Tibial artery (tissue), 4 donors: Measurements from ENCODE around the gene ZNF646.

ENCODE experiments used
- DNase-seq, 2 donors: peaks; one replicate each; pipeline ENCODE4 v3.0.0-alpha.2; 2019
- H3K27ac ChIP-seq, 2 donors: fragments of 200-600 bp; sonication (generic) in 1 of 2; 1 replicate in 1 of 2; 2 replicates in 1 of 2; pipeline ENCODE4 v1.5.1; 2018 to 2019; ENCODE audit warnings: mild to moderate bottlenecking in 1 of 2
- H3K27me3 ChIP-seq, 2 donors: fragments of 200-600 bp; sonication (generic) in 1 of 2; one replicate each; pipeline versions ENCODE4 v1.5.1 to v1.6.0; 2016 to 2019
- H3K36me3 ChIP-seq, 3 donors: fragments of 200-600 bp; sonication (generic) in 2 of 3; one replicate each; pipeline ENCODE4 v1.5.1; 2016 to 2019; ENCODE audit warnings: mild to moderate bottlenecking in 2 of 3
- H3K4me1 ChIP-seq, 4 donors: fragments of 200-600 bp; sonication (generic) in 2 of 4; 1 replicate in 3 of 4; 2 replicates in 1 of 4; pipeline ENCODE4 v1.5.1; 2016 to 2019
- H3K4me3 ChIP-seq, 2 donors: fragments of 200-600 bp; sonication (generic) in 1 of 2; 1 replicate in 1 of 2; 2 replicates in 1 of 2; pipeline ENCODE4 v1.5.1; 2018 to 2019; ENCODE audit warnings: mild to moderate bottlenecking in 2 of 2
- H3K9me3 ChIP-seq, 3 donors: fragments of 200-600 bp; sonication (generic) in 1 of 3; one replicate each; pipeline ENCODE4 v1.5.1; 2016 to 2019
- intact Hi-C: fragments of 100-400 bp; cut with DNase I; formaldehyde crosslinking; loops from one replicate; pipeline ENCODE4 v1.15.0; 2023; ENCODE audit warnings: low total_unique reads
- TF ChIP-seq, protein P1 (sequence below), 2 experiments: fragments of 200-600 bp in 1 of 2; fragments of 450-650 bp in 1 of 2; IDR thresholded peaks; one replicate each; pipeline ENCODE4 v1.5.1; 2017 to 2019; ENCODE audit warnings: antibody characterized with exemption in 2 of 2, mild to moderate bottlenecking in 1 of 2, moderate library complexity in 1 of 2

The ZNF646 gene

DNA sequence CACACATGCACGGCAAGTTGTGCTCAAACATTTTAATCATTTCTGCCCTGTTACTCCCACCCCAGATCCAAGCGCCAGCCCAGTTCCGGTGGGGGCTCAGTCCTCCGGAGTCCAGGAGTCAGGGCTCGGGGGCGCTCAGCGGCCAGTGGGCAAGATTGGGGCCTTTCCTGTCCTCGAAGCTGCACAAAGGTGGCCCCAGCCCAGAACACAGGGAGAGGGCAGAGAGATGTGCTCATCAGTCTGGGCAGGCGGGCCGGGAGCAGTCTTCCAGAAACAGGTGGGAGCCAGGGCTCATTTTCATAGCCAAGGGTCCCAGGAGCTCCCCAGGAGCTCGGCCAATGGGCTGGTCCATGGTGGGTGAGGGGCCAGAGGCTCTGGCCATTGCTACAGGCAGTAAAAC is 57.2 kb downstream of the ZNF646 start:
- intact Hi-C loops = no loop called here
- Histone ChIP-seq H3K27ac (no peak overlapping the region), H3K36me3 (peaks cover 46 to 69% (median 47%) of the 10 kb centered on the region in 3 donors), H3K4me1 (peaks cover 0 to 38% (median 0%) of the 10 kb centered on the region in 4 donors), H3K27me3 (peaks cover 0 to 14% of the 10 kb centered on the region in 2 donors), H3K9me3 (no peaks in the 10 kb centered on the region), H3K4me3 (no peak overlapping the region)
- DNase-seq = no peak
- TF ChIP-seq, protein P1, sequence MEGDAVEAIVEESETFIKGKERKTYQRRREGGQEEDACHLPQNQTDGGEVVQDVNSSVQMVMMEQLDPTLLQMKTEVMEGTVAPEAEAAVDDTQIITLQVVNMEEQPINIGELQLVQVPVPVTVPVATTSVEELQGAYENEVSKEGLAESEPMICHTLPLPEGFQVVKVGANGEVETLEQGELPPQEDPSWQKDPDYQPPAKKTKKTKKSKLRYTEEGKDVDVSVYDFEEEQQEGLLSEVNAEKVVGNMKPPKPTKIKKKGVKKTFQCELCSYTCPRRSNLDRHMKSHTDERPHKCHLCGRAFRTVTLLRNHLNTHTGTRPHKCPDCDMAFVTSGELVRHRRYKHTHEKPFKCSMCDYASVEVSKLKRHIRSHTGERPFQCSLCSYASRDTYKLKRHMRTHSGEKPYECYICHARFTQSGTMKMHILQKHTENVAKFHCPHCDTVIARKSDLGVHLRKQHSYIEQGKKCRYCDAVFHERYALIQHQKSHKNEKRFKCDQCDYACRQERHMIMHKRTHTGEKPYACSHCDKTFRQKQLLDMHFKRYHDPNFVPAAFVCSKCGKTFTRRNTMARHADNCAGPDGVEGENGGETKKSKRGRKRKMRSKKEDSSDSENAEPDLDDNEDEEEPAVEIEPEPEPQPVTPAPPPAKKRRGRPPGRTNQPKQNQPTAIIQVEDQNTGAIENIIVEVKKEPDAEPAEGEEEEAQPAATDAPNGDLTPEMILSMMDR (IDR thresholded peaks at IDR 0.05) = no peak

DNA sequence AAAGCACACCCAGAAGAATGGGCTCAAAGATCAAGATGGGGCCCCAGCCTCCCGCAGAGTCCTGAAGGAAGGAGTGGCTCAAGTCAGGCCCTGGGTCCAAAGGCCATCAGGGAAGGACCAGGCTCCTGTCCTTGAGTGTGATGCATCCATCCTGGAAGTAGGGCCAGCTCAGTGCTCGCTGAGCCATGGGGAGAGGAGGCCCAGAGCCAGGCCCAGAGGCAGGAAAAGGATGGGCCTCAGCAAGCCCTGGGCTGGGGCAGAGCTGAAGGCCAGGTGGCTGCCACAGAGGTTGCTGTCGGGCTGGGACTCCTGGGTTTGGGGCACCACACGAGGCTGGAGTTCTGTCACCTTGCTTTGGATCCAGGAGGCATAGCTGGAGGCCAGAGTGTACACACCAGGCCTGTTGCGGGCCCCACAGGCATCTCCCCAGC is 57.6 kb downstream of the ZNF646 start:
- no peak overlapping the region for H3K4me3 ChIP-seq
- H3K27ac ChIP-seq = no peak overlapping the region
- peaks cover 42 to 65% (median 44%) of the 10 kb centered on the region in 3 donors for H3K36me3 ChIP-seq
- peaks cover 0 to 38% (median 0%) of the 10 kb centered on the region in 4 donors for H3K4me1 ChIP-seq
- DNase-seq = no peak
- TF ChIP-seq, protein P1 (IDR thresholded peaks at IDR 0.05) = no peak
- peaks cover 0 to 14% of the 10 kb centered on the region in 2 donors for H3K27me3 ChIP-seq
- intact Hi-C loops = no loop called here
- no peaks in the 10 kb centered on the region for H3K9me3 ChIP-seq

DNA sequence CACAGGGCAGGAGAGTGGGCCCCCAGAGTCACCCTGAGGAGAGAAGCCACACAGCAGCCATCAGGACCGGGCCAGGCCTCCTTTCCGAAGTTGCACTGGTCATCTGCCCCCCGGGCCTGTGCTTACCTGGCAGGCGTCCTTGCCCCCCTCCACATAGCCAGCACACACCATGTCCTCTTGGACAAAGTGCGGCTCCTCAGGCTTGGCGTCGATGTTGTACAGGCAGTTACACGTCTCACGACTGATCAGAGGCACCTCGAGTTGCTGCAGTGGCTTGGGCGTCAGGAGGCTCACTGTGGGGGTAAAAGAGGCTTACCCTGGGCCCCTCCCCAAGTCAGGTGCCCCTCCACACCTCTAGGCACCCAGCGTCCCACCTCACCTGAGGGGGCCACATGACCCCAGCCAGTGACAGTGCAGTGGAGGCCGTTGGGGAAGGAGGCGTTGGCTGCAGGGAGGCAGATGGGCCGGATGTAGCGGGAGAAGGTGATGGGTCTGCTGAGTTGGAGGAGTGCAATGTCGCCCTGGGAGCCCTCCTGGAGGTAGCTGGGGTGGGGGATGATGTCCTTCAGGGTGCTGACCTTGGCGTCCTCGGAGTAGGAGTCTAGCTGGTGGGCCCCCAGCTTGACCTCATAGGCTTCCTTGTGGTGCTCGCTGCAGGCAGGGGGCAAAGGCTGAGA is 58.2 kb downstream of the ZNF646 start:
- intact Hi-C loops = no loop called here
- TF ChIP-seq, protein P1 (IDR thresholded peaks at IDR 0.05) = no peak
- no peak overlapping the region for H3K4me3 ChIP-seq
- DNase-seq = no peak
- H3K36me3 ChIP-seq = peaks cover 36 to 59% (median 38%) of the 10 kb centered on the region in 3 donors
- no peaks in the 10 kb centered on the region for H3K9me3 ChIP-seq
- H3K27me3 ChIP-seq = peaks cover 0 to 14% of the 10 kb centered on the region in 2 donors
- H3K27ac ChIP-seq = no peak overlapping the region
- peaks cover 0 to 38% (median 0%) of the 10 kb centered on the region in 4 donors for H3K4me1 ChIP-seq

DNA sequence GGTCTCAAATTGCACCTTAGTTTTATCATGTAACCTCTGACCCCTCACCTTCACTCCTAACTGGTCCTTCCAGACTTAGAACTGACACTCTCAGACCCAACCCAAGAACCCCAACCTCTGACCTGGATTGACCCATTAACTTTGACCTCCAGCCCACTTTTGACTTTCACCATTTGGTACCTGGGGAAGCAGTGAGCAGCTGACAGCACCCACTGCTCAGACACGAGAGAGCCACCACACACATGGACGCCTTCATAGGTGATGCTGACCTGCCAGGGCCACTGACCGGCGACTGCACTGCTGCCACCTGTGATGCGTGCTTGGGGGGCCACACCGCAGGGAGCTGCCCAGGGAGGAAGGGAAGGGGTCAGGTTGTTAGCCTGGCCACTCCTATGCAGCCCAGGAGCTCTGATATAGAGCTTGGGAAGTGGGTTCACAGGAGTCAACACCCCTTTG is 58.9 kb downstream of the ZNF646 start:
- Histone ChIP-seq H3K36me3 (peaks cover 30 to 53% (median 31%) of the 10 kb centered on the region in 3 donors), H3K27ac (no peak overlapping the region), H3K9me3 (no peaks in the 10 kb centered on the region), H3K4me3 (no peak overlapping the region), H3K27me3 (peaks cover 0 to 14% of the 10 kb centered on the region in 2 donors), H3K4me1 (peaks cover 0 to 34% (median 0%) of the 10 kb centered on the region in 4 donors)
- TF ChIP-seq, protein P1 (IDR thresholded peaks at IDR 0.05) = no peak
- no peak for DNase-seq
- intact Hi-C loops = no loop called here
